ENCODE data around the gene SNPH.

SNPH gene

GRCh38 chr20:1287787-1288569, 21.9 kb downstream of the SNPH start:
- DNase-seq (ENCODE audit: low read depth, low spot score): no peak

DNA sequence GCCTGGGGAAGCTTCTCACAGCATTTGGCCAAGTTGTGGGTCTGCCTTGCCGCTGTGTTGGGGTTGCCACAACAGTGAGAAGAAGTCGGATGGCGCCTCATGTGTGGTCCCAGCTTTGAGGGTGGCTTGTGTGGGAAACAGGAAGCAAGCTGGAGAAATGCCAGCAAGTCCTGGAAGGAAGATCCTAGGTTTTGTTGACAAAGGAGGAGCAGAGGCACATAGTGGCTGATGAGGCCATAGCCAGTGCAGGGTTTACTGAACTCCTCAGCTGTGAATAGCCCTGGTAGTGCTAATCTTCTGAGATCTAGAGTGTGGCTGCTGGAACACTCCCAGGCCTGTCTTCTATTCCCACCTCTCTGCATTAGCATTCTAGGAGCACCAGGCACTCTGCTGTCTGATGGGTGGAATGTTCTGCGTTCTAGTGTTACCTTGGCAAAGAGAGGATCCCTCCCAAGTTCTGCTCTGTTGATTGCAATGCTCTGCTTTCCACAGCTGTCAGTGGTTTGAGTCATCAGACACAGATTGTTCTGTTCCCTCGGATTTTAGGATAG, 25.2 kb downstream of the SNPH start:
- DNase-seq (ENCODE audit: low read depth, low spot score): no peak

DNA sequence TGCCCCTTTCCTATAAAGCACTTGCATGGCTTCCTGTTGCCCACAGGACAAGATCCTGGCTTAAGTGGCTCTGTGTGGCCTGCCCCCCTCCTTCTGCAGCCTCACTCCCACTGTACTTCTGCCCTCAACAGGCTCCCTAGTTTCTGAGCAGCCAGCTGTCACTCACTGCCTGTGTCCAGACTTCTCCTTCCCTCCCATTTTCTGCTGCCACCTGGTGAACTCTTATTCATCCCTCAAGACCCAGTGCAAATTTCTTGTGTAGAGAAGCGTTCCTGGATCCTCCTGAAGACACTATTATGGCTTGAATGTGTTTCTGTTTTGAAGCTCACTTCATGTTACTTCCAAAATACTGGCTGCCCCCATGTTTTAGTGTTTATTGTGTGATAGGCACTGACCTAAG, 26.5 kb downstream of the SNPH start:
- DNase-seq (ENCODE audit: low read depth, low spot score): no peak

GRCh38 chr20:1293641-1294379, 27.7 kb downstream of the SNPH start:
- DNase-seq (ENCODE audit: low read depth, low spot score): no peak

DNA sequence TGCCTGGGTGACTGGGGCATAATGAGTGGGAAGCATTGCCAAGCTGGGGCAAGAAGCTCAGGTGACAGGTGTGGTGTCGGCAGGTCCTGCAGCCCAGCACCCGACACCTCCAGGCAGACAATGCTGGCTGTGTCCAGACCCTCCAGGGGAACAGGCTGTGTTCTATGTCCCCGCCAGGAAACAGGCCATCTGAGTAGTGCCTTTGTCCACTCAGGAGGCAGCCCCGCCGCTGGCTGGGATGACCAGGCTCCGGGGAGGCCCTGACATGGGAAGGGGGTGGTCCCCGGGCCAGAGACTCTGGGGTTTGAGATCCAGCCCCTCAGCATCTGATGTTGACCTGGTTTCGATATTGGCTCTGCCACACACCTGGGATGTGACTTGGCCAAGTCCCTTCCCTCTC, 28.4 kb downstream of the SNPH start:
- DNase-seq (ENCODE audit: low read depth, low spot score): no peak

- no peak for DNase-seq (ENCODE audit: low read depth, low spot score)
Observed at GRCh38 chr20:1295276-1295930, 29.3 kb downstream of the SNPH start.

- DNase-seq (ENCODE audit: low read depth, low spot score): no peak
Observed at GRCh38 chr20:1296117-1296610, 30.1 kb downstream of the SNPH start.

GRCh38 chr20:1296922-1297321, 30.8 kb downstream of the SNPH start:
- DNase-seq (ENCODE audit: low read depth, low spot score): no peak

GRCh38 chr20:1297486-1297885, 31.4 kb downstream of the SNPH start:
- DNase-seq (ENCODE audit: low read depth, low spot score): no peak

DNA sequence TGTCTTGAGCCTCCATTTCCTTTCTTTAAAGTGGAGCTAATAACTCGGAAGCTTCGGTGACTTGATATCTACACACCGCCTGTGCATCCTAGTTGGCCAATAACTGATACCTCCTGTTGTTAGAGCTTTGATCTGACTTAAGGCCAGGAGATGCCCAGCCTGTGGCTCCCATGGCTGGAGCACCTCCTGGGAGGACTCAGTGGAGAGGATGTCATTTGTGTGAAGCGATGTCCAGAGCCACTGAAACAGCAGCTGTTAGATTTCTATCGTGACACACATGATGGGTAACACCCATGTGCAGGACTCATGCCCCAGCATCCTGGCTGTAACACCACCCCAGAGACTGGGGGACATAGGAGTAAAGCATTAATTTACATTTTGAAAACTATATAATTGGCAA, 32.1 kb downstream of the SNPH start:
- DNase-seq (ENCODE audit: low read depth, low spot score): no peak

GRCh38 chr20:1298888-1299511, 32.9 kb downstream of the SNPH start:
- no peak for DNase-seq (ENCODE audit: low read depth, low spot score)

DNA sequence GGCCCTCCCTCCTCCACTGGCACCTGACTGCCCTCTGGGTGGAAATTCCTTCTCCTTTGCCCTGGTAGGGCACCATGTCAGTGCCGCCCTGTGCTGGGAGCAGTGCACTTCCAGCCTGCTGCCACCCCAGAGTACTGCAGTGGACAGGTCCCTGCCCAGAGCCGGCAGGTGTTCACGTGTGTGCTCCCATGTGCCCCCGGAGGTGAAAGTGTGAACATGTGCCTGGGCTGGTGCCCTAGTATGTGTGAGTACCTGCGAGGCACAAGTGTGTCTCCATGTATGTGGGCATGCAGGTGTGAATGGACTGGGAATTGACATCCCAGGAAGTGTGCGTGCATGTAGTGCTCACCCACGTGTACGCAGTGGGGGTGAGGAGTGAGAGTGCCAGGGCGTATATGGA, 33.4 kb downstream of the SNPH start:
- peak; percentile 18 for DNase-seq (ENCODE audit: low read depth, low spot score)

DNA sequence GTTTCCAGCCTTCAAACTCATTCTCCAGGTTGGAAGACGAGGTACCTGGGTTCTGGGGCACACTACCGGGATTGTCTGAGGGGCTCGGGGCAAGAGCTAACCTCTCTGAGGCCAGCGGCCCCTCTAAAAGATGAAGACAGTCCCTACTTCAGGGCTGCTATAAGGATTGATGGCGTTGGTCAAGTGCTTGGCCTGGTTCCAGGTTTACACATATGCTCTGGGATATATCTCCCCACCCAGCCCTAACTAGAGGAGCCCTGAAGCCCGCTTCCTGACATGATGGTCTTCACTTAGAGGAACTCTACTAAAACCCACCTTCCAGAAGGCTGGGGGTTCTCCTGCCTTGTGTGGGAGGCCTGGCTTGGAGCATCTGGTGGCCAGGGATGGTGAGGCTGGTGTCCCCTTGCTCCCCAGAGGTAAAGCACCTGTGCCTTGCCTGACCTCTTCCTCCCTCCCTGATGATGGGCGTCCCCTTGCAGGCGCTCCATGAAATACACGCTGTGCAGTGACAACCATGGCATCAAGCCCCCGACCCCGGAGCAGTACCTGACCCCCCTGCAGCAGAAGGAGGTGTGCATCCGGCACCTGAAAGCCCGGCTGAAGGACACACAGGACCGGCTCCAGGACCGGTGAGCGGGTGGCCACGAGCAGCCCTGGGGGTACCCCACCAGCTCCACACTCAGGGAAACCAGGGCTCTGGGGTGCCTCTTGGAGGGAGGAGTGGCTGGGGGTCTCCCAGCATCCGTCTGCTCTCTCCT, 34.2 kb downstream of the SNPH start:
- DNase-seq (ENCODE audit: low read depth, low spot score): no peak

- DNase-seq (ENCODE audit: low read depth, low spot score): peak; percentile 66
Observed at GRCh38 chr20:1301031-1301529, 35.0 kb downstream of the SNPH start.

GRCh38 chr20:1302685-1303541, 36.8 kb downstream of the SNPH start:
- DNase-seq (ENCODE audit: low read depth, low spot score): no peak

DNA sequence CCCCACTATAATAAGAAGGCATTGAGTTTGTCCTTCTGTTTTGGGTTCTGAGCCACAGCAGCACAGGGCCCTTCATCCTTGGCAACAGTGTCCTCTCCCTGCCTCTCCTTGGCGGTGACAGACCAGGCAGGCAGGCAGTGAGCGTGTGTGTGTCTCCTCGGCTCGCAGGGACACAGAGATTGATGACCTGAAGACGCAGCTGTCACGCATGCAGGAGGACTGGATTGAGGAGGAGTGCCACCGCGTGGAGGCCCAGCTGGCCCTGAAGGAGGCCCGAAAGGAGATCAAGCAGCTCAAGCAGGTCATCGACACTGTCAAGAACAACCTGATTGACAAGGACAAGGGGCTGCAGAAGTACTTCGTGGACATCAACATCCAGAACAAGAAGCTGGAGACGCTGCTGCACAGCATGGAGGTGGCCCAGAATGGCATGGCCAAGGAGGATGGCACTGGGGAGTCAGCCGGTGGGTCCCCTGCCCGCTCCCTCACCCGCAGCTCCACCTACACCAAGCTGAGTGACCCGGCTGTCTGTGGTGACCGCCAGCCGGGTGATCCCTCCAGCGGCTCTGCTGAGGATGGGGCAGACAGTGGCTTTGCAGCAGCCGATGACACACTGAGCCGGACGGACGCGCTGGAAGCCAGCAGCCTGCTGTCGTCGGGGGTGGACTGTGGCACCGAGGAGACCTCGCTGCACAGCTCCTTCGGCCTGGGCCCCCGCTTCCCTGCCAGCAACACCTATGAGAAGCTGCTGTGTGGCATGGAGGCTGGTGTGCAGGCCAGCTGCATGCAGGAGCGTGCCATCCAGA, 38.8 kb downstream of the SNPH start:
- DNase-seq (ENCODE audit: low read depth, low spot score): no peak

GRCh38 chr20:1305712-1306111, 39.6 kb downstream of the SNPH start:
- DNase-seq (ENCODE audit: low read depth, low spot score): no peak

DNA sequence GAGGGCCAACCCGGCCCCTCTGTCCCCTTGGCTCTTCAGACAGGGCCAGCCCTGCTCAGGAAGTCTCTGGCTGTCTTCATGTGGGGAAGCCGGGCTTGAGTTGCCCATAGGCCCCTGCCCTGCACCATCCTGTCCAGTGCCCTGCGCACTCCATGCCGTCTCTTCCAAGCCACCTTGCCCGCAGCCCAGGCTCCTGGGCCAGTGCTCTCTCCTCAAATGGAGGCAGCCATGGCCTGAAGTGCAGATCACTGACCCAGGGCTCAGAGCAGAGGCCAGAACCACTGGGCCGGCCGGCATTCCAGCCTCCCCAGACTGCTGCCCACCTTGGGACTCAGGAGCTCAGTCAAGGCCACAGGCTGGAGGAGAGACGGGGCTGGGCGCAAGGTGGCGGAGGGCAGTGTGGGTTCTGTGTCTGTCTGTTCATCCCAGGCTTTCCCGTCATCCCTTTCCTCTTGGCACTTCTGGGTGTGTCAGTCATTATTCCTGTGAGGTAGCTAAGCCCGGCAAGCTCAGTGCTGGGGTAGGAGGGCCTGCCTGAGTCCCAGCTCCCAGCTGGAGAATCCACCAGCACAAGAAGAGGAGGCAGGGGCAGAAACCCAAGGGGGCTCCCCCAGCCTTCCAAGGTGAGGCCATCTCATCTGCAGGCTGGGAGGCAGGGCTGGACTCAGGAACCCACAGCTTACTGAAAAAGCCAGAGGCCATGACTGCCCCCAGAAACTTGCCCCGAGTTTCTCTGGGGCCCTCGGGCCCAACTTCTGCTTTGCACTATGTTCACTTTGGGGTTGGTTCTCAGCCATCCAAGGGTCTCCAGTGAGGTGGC, 40.4 kb downstream of the SNPH start:
- DNase-seq (ENCODE audit: low read depth, low spot score): no peak
